ENCODE data around the gene VAMP8.
"Not testable (repeated sequence)": the region's sequence is repeated elsewhere in the genome, so short reads cannot be mapped to it uniquely, and the experiment has no call there.

Gene VAMP8

DNA sequence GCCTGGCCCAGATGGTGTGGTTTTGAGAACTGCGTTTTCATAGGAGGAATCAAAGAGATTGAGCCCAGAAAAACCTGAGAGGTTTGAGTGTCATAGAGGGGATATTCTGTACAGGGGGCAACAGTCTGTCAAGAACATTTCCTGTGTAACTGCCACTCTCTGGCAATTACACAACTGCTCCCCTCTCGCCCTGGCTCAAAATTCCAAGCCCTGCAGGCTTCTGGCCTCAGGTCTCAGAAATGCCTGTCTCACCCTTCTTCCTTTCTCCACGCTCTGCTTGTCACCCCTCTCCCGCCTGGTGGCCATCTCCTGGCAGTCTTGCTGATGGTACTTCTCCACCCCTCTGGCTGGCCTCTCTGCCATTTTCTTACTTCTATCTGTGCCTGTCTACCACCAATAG, 10.8 kb downstream of the VAMP8 start:
- no peaks in the 10 kb centered on the region for H3K9me3 ChIP-seq (ENCODE audit: control insufficient read depth in 5 of 5, low read length in 5 of 5)
- H3K4me3 ChIP-seq (ENCODE audit: low read depth in 1 of 5, low read length in 5 of 5) = no peak overlapping the region
- H3K27me3 ChIP-seq (ENCODE audit: control insufficient read depth in 5 of 5, insufficient read depth in 4 of 5, low read length in 5 of 5) = no peaks in the 10 kb centered on the region
- H3K36me3 ChIP-seq (ENCODE audit: control insufficient read depth in 5 of 5, insufficient read depth in 5 of 5, low read length in 5 of 5) = peaks cover 0 to 5% (median 0%) of the 10 kb centered on the region in 5 donors
- H3K4me1 ChIP-seq (ENCODE audit: control insufficient read depth in 5 of 5, insufficient read depth in 5 of 5, low read length in 5 of 5) = peaks cover 17 to 92% (median 76%) of the 10 kb centered on the region in 5 donors
- H3K27ac ChIP-seq (ENCODE audit: low read depth, low read length) = peak overlapping the region; percentile 92
- peak overlapping the region in 1 of 5 donors; percentile 39 for H3K9ac ChIP-seq (ENCODE audit: low read length in 5 of 5)

GRCh38 chr2:85588645-85589044, 11.3 kb downstream of the VAMP8 start:
- Histone ChIP-seq H3K4me1 (ENCODE audit: control insufficient read depth in 5 of 5, insufficient read depth in 5 of 5, low read length in 5 of 5) (peaks cover 17 to 90% (median 74%) of the 10 kb centered on the region in 5 donors), H3K4me3 (ENCODE audit: low read depth in 1 of 5, low read length in 5 of 5) (no peak overlapping the region), H3K36me3 (ENCODE audit: control insufficient read depth in 5 of 5, insufficient read depth in 5 of 5, low read length in 5 of 5) (peaks cover 0 to 6% (median 0%) of the 10 kb centered on the region in 5 donors), H3K27me3 (ENCODE audit: control insufficient read depth in 5 of 5, insufficient read depth in 4 of 5, low read length in 5 of 5) (no peaks in the 10 kb centered on the region), H3K9me3 (ENCODE audit: control insufficient read depth in 5 of 5, low read length in 5 of 5) (no peaks in the 10 kb centered on the region), H3K27ac (ENCODE audit: low read depth, low read length) (peak overlapping the region; percentile 92), H3K9ac (ENCODE audit: low read length in 5 of 5) (peak overlapping the region in 2 of 5 donors; percentile 18 to 39)

- Histone ChIP-seq H3K27me3 (ENCODE audit: control insufficient read depth in 5 of 5, insufficient read depth in 4 of 5, low read length in 5 of 5) (no peaks in the 10 kb centered on the region), H3K4me3 (ENCODE audit: low read depth in 1 of 5, low read length in 5 of 5) (no peak overlapping the region), H3K36me3 (ENCODE audit: control insufficient read depth in 5 of 5, insufficient read depth in 5 of 5, low read length in 5 of 5) (peaks cover 0 to 6% (median 0%) of the 10 kb centered on the region in 5 donors), H3K9me3 (ENCODE audit: control insufficient read depth in 5 of 5, low read length in 5 of 5) (no peaks in the 10 kb centered on the region), H3K4me1 (ENCODE audit: control insufficient read depth in 5 of 5, insufficient read depth in 5 of 5, low read length in 5 of 5) (peaks cover 17 to 87% (median 71%) of the 10 kb centered on the region in 5 donors), H3K9ac (ENCODE audit: low read length in 5 of 5) (peak overlapping the region in 2 of 5 donors; percentile 18 to 49), H3K27ac (ENCODE audit: low read depth, low read length) (peak overlapping the region; percentile 92)
These were observed 11.8 kb downstream of the VAMP8 start for GRCh38 chr2:85589181-85589580.

DNA sequence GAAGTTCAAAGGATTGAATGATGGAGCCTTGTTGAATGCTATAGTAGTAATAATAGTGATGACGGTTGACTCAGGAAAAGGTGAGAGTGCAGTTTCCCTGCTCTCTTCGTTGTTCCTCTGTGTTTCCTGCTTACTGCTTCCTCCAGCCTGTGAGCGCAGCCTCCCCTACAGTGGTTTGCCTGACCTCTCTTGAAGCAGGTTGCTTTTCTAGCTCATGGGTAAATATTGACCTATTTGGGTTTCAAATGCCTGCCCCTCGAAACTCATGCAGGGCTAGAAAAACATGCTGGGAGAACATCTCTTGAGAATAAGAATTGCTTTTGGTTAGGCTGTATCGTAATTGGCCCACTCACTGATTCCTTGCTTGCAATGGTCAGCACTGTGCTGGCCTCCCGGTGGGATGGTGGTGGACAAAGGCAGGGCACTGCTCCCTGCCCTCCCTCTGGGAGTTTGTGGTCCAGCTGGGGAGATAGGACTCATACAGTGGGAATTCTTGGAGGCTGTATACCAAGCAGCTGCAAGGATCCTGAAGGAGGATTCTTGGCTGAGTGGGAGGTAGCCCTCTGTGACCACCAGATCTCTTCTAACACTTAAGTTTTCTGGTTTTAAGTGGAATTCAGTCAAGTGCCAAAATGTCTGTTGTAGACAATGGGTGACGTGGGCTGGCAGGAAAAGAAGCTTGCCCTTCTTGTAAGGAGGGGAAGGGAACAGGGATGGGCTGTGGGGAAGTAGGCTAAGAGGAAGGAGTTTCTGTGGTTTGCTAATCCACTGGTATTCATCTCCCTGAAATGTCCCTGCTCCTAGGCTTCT, 12.8 kb downstream of the VAMP8 start:
- H3K9me3 ChIP-seq (ENCODE audit: control insufficient read depth in 5 of 5, low read length in 5 of 5) = no peaks in the 10 kb centered on the region
- H3K9ac ChIP-seq (ENCODE audit: low read length in 5 of 5) = peak overlapping the region in 1 of 5 donors; percentile 63
- H3K36me3 ChIP-seq (ENCODE audit: control insufficient read depth in 5 of 5, insufficient read depth in 5 of 5, low read length in 5 of 5) = peaks cover 0 to 6% (median 0%) of the 10 kb centered on the region in 5 donors
- peak overlapping the region in 2 of 5 donors; percentile 7 to 24 for H3K4me3 ChIP-seq (ENCODE audit: low read depth in 1 of 5, low read length in 5 of 5)
- peaks cover 16 to 88% (median 72%) of the 10 kb centered on the region in 5 donors for H3K4me1 ChIP-seq (ENCODE audit: control insufficient read depth in 5 of 5, insufficient read depth in 5 of 5, low read length in 5 of 5)
- H3K27me3 ChIP-seq (ENCODE audit: control insufficient read depth in 5 of 5, insufficient read depth in 4 of 5, low read length in 5 of 5) = no peaks in the 10 kb centered on the region
- peak overlapping the region; percentile 92 for H3K27ac ChIP-seq (ENCODE audit: low read depth, low read length)

- Histone ChIP-seq H3K9me3 (ENCODE audit: control insufficient read depth in 5 of 5, low read length in 5 of 5) (no peaks in the 10 kb centered on the region), H3K27me3 (ENCODE audit: control insufficient read depth in 5 of 5, insufficient read depth in 4 of 5, low read length in 5 of 5) (no peaks in the 10 kb centered on the region), H3K4me3 (ENCODE audit: low read depth in 1 of 5, low read length in 5 of 5) (peak overlapping the region in 2 of 5 donors; percentile 7 to 22), H3K27ac (ENCODE audit: low read depth, low read length) (peak overlapping the region; percentile 92), H3K9ac (ENCODE audit: low read length in 5 of 5) (peak overlapping the region in 3 of 5 donors; percentile 14 to 63 (median 42)), H3K36me3 (ENCODE audit: control insufficient read depth in 5 of 5, insufficient read depth in 5 of 5, low read length in 5 of 5) (peaks cover 0 to 6% (median 0%) of the 10 kb centered on the region in 5 donors), H3K4me1 (ENCODE audit: control insufficient read depth in 5 of 5, insufficient read depth in 5 of 5, low read length in 5 of 5) (peaks cover 13 to 84% (median 68%) of the 10 kb centered on the region in 5 donors)
These were observed 13.6 kb downstream of the VAMP8 start for GRCh38 chr2:85590950-85591349.

DNA sequence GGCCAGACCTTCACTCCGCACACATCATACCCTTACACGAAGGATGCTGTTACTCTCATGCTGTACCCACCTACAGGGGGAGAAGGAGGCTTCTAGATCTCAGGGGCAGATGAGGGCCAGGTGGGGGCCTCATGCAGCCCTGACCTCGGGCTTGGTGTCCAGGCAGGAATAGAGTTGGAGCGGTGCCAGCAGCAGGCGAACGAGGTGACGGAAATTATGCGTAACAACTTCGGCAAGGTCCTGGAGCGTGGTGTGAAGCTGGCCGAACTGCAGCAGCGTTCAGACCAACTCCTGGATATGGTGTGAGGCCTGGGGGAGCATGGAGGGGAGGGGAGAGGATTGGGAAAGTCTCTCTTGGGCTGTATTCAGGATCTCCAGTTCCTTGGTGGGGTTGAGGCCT, 14.2 kb downstream of the VAMP8 start:
- H3K9ac ChIP-seq (ENCODE audit: low read length in 5 of 5) = peak overlapping the region in 1 of 5 donors; percentile 42
- peaks cover 15 to 84% (median 73%) of the 10 kb centered on the region in 5 donors for H3K4me1 ChIP-seq (ENCODE audit: control insufficient read depth in 5 of 5, insufficient read depth in 5 of 5, low read length in 5 of 5)

GRCh38 chr2:85592299-85592698, 14.9 kb downstream of the VAMP8 start:
- H3K4me3 ChIP-seq (ENCODE audit: low read depth in 1 of 5, low read length in 5 of 5); H3K9me3 ChIP-seq (ENCODE audit: control insufficient read depth in 5 of 5, low read length in 5 of 5); H3K9ac ChIP-seq (ENCODE audit: low read length in 5 of 5); H3K27me3 ChIP-seq (ENCODE audit: control insufficient read depth in 5 of 5, insufficient read depth in 4 of 5, low read length in 5 of 5): not testable (repeated sequence)
- H3K4me1 ChIP-seq (ENCODE audit: control insufficient read depth in 5 of 5, insufficient read depth in 5 of 5, low read length in 5 of 5) = peaks cover 15 to 84% (median 80%) of the 10 kb centered on the region in 5 donors
- H3K27ac ChIP-seq (ENCODE audit: low read depth, low read length) = peak overlapping the region; percentile 92
- H3K36me3 ChIP-seq (ENCODE audit: control insufficient read depth in 5 of 5, insufficient read depth in 5 of 5, low read length in 5 of 5) = peaks cover 0 to 13% (median 6%) of the 10 kb centered on the region in 5 donors

More for the DNA sequence above, 14.2 kb downstream of the VAMP8 start:
- peak overlapping the region in 1 of 5 donors; percentile 22 for H3K4me3 ChIP-seq (ENCODE audit: low read depth in 1 of 5, low read length in 5 of 5)
- H3K27me3 ChIP-seq (ENCODE audit: control insufficient read depth in 5 of 5, insufficient read depth in 4 of 5, low read length in 5 of 5) = no peaks in the 10 kb centered on the region
- peaks cover 0 to 6% (median 0%) of the 10 kb centered on the region in 5 donors for H3K36me3 ChIP-seq (ENCODE audit: control insufficient read depth in 5 of 5, insufficient read depth in 5 of 5, low read length in 5 of 5)
- no peaks in the 10 kb centered on the region for H3K9me3 ChIP-seq (ENCODE audit: control insufficient read depth in 5 of 5, low read length in 5 of 5)
- H3K27ac ChIP-seq (ENCODE audit: low read depth, low read length) = peak overlapping the region; percentile 92

DNA sequence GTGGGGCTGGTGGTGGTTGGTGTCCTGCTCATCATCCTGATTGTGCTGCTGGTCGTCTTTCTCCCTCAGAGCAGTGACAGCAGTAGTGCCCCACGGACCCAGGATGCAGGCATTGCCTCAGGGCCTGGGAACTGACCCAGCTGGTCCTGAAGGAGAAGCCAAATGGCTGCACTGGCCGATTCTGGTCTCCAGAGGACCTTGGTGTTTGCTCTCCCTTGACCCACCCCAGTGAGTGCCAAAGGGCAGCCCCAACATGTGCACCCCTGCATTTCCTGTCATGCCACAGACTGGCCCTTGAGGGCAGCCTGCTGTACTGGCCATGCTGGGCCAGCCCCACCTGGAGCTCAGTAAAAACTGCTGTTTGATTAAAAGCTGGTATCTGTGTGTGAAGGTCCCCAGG, 15.6 kb downstream of the VAMP8 start:
- Histone ChIP-seq H3K36me3 (ENCODE audit: control insufficient read depth in 5 of 5, insufficient read depth in 5 of 5, low read length in 5 of 5) (peaks cover 0 to 18% (median 11%) of the 10 kb centered on the region in 5 donors), H3K4me1 (ENCODE audit: control insufficient read depth in 5 of 5, insufficient read depth in 5 of 5, low read length in 5 of 5) (peaks cover 13 to 77% (median 73%) of the 10 kb centered on the region in 5 donors), H3K9ac (ENCODE audit: low read length in 5 of 5) (no peak overlapping the region), H3K27me3 (ENCODE audit: control insufficient read depth in 5 of 5, insufficient read depth in 4 of 5, low read length in 5 of 5) (no peaks in the 10 kb centered on the region), H3K9me3 (ENCODE audit: control insufficient read depth in 5 of 5, low read length in 5 of 5) (no peaks in the 10 kb centered on the region), H3K4me3 (ENCODE audit: low read depth in 1 of 5, low read length in 5 of 5) (no peak overlapping the region), H3K27ac (ENCODE audit: low read depth, low read length) (no peak overlapping the region)

GRCh38 chr2:85594715-85595300, 17.4 kb downstream of the VAMP8 start:
- H3K36me3 ChIP-seq (ENCODE audit: control insufficient read depth in 5 of 5, insufficient read depth in 5 of 5, low read length in 5 of 5) = peaks cover 0 to 35% (median 28%) of the 10 kb centered on the region in 5 donors
- H3K27me3 ChIP-seq (ENCODE audit: control insufficient read depth in 5 of 5, insufficient read depth in 4 of 5, low read length in 5 of 5) = no peaks in the 10 kb centered on the region
- peak overlapping the region; percentile 64 to 88 (median 87) for H3K9ac ChIP-seq (ENCODE audit: low read length in 5 of 5)
- H3K27ac ChIP-seq (ENCODE audit: low read depth, low read length) = peak overlapping the region; percentile 93
- H3K4me1 ChIP-seq (ENCODE audit: control insufficient read depth in 5 of 5, insufficient read depth in 5 of 5, low read length in 5 of 5) = peaks cover 7 to 61% (median 56%) of the 10 kb centered on the region in 5 donors
- H3K9me3 ChIP-seq (ENCODE audit: control insufficient read depth in 5 of 5, low read length in 5 of 5) = no peaks in the 10 kb centered on the region
- H3K4me3 ChIP-seq (ENCODE audit: low read depth in 1 of 5, low read length in 5 of 5) = peak overlapping the region; percentile 76 to 94 (median 86)
